ENCODE measurements around the gene RBMS1.
"Not testable (repeated sequence)": the region's sequence is repeated elsewhere in the genome, so short reads cannot be mapped to it uniquely, and the experiment has no call there.

RBMS1 gene

GRCh38 chr2:160376576-160376975 is 117.0 kb downstream of the RBMS1 start:
- DNase-seq: no peak

DNA sequence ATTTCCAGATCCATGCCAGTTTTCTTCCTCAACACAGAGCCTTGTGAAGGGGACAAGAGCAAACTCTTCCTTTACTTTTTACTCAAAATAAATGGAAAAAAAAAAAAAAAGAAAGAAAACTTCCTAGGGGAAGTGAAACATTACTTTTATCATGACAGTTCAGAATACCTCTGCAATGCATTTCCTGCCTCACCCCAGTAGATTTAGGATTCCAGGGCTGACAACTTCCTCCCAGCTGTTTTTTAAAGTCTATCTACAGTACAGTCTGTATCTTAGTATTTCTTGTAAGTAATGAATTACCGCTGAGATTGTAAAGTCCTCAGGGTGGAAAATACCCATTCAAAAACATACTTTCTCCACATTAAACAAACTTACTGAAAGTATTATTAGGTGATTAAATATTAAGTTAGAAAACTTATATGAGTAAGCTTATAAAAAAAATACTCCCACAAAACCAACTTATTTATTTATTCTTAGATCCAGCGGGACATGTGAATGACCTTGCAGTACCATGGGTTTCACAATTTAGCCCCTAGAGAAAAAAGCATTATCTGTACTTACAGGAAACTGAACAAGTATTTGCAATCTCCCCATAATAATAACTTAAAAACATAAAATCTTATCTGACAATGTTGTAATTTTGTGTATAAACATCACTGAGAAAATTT is 117.7 kb downstream of the RBMS1 start:
- no peak for DNase-seq

DNA sequence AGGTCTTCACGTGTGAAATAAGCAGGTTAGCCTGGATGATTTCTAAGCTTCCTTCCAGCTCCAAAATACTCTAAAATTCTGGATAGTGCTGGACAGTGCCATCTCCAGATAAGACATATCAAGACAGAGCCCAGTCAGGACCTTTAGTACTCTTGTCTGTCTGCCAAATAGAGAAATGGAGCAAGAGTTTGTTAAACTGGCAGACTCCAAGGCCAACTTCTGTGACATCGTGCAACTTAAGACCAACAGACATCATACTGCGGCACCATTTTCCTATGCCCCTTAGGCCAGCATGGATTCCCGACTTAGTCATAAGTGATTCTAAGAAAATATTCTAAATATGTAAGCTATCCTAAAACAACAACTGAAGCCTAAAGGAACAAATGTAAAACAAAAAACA is 118.6 kb downstream of the RBMS1 start:
- DNase-seq: no peak

DNA sequence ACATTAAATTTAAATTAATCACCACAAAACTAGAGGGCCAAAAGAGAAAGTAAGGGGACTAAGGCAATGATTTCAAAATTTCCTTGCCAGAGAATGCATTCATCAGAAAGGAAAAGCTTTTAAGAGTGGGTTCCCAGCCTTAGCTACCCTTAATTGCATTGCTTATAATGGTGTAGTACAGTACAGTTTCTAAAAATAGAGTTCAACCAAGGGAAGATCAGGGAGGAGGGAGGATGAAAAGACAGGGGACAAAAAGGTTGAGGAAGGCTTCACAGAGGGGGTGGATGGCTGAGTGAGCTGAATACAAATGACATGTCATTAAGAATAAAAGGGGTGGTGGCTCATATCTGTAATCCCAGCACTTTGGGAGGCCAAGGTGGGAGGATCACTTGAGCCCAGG is 119.9 kb downstream of the RBMS1 start:
- DNase-seq: no peak

DNA sequence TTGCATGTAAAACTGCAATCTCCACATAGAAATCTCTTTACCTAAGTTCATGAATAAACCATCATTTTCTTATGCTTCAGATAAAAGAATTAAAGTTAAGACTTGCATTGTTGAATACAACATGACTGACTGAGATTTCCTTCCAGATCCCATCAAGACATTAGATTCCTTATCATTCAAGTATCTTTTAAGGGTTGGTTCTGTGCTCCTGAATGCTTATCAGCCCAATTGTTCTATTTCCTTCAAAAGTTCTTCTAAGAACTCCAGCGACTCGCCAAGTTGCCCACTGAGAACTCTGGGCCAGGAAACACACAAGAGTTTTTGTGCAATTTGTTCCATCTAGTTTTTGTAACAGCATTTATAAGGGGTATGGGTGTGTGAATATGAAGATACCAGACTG is 120.3 kb downstream of the RBMS1 start:
- no peak for DNase-seq

GRCh38 chr2:160372585-160372984 is 121.0 kb downstream of the RBMS1 start:
- DNase-seq: no peak

GRCh38 chr2:160372010-160372356 is 121.6 kb downstream of the RBMS1 start:
- DNase-seq: no peak

DNA sequence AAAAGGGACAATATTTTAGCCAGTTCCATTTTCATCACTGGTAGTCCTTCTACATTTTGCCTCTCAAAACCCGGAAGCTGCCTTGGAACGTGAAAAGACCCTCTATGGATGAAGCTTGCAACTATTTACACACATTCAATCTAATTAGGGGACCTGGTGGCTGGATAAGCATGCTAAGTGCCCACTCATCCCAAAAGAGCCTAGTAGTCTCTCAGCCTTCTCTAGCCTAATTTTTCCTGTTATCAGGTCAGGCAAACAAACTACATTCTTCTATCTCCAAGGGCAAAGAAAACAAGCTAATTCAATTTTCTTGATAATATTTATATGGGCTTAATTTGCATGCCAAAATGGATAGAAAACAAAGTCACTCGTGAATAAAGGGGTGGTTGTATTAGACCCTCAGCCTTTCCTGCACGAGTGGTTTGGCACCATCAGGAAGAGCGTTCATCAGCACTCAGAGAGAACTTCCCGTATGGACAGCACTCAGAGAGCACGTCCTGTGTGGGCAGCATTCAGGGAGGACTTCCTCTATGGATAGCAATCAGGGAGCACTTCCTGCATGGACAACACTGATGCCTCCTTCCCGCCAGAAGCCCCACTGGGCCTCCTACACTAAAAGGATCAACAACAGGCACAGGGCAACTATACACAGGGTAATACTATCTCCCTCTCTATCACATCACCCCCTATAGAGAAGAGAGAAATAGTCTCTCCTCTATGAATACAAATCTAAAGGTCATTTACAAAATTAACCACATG is 122.2 kb downstream of the RBMS1 start:
- no peak for DNase-seq

DNA sequence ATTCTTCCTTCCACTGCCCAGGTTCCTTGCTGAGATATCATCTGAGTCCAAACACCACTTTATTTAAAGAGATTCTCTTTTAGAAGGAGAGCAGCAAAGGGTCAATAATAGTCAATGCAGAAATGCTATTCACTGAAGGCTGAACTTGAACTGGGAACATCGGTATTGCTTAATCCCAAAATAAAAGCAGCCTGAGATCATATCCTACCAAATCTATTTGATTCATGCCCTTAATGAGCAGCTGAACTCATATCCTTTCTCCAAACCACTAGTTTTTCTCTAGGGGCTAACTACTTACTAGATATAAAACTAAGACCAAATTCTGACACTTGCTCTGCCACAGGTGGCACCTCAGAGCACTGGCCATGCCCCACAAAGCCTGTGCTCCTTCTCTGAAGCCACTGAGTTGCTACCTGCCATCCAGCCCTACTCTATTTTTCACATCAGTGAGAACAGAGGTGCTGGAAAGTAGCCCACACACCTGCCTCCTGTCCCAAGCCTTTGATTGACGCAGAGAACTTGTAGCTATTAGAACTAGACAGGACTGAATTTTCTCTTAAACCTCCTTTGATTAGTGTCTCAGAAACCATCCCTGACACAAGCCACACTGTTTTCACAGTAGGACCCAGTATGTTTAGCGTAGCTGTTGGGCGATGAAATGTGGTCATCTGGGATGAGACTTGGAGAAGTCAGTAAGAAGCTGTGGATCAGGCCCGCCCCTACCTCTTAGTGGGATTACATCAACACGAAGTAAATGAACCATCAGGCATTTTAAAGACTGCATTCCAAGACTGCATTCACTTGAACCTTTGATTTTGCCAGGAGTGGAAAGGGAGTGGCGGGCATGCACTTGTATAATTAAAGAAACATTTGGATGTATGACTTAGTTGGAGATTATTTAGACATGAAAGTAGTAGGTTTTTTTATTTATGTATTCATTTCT is 124.3 kb downstream of the RBMS1 start:
- no peak for DNase-seq

DNA sequence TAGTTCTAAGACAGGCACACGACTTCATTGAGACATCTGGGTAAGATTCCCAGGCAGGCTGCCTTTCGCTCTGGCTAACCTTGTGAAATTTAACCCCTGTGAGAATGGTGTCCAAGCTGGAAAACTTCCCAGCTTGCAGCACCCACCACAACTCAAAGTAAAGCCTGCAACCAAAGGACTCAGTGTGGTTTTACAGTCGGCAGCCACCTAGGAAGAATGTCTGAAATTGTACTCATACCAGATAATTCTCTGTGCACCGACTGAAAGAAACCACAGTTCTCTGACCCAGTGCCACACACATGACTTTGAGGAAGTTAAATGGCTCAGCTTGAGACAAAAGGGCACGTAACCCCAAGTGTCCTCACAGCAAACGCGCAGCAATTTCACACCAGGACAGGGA is 125.7 kb downstream of the RBMS1 start:
- no peak for DNase-seq

DNA sequence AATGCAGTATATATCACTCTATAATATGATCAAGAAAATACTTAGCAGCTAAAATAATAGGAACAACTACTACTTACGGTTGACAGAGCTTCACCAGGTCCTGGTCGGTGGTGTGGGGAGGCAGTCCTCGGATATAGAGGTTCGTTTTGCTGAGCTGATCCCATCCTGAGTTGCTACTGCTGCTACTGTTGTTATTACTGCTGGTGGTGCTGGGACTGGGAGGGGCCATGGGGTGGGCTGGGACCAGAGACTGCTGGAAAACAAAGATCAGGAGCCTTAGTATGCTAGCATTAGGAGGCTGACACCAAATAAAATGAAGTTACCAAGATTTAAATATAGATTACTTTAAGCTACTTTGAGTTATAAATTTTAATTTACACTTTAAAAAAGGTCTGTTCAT is 126.5 kb downstream of the RBMS1 start:
- not testable (repeated sequence) for DNase-seq

GRCh38 chr2:160366474-160366873 is 127.1 kb downstream of the RBMS1 start:
- DNase-seq: no peak

DNA sequence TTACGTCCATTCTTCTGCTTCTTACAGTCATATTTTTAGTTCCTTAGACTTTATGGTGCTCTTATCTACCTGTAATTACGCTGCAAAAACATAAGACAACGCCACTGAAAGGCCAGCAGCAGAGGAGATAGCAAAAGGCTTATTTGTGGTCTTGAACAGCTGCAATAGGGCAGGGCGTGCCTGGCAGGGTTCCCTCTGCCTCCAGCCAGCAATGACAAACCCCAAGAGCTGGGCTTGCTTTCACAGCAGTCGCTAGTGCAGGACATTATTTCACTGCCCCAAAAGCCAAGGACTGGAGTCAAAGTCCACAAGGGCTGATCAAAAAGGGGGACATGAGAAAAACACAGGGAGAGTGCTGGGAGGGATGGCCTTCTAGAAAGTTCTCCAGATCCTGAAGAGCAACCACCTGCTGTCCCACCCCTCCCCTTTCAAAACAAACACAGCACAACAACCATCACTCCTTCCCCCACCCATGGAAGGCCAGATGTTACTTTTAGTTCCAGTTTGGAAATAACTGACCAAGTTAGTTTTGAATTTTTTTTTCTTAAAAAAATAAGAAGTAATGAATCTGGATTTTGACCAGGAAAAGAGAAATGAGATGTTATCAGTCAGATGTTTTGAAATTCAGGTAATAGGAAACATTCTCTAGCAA is 127.8 kb downstream of the RBMS1 start:
- DNase-seq: no peak

GRCh38 chr2:160364364-160364763 is 129.2 kb downstream of the RBMS1 start:
- no peak for DNase-seq

DNA sequence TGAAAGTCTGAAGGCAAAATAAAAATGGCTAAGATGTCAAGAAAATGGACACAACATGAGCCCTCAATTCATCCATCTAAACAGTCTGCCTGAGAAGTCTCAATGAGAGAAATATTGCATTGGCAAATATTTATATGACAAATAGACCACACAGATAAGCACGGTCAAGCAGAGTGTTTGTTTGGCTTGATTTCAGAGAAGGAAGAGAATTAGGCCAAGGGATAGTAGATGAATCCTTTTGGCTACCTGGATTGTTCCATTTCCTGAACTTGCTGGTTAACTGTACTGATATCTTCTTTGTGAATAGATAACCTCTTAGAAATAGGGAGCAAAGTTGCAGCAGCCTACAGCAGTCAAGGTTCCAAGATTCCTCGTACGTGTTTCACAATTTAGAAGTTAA is 129.6 kb downstream of the RBMS1 start:
- DNase-seq: no peak

DNA sequence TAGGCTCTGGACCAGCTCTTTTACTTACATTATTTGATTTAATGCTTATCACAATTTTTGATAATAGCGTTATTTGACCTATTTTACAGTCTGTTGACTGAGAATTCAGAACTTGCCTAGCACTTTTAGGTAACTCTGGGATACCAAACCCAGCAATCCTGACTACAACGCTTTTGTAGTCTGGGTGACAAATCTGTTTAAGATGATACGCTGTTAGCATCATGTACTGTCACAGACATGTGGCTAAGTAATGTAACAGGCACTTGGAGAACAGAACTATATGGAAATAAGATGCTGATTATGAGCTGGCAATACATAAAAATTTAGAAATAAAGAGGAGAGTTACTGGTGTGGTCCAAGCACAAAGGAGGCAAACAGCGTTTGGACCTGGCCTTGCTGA is 130.6 kb downstream of the RBMS1 start:
- no peak for DNase-seq

DNA sequence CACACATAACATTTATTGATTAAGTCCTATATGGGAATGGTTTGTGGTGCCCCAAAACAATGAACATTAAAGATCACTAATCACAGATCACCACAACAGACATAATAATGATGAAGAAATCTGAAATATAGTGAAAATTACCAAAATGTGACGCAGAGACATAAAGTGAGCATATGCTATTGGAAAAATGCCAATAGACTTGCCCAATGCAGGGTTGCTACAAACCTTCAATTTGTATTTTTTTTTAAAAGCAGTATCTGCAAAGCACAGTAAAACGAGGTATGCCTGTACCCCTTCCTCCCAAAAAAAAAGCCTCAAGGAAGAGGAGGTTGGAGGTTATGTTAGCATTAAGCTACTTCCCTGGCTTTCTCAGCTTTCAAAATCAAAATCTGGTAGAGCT is 131.1 kb downstream of the RBMS1 start:
- no peak for DNase-seq

DNA sequence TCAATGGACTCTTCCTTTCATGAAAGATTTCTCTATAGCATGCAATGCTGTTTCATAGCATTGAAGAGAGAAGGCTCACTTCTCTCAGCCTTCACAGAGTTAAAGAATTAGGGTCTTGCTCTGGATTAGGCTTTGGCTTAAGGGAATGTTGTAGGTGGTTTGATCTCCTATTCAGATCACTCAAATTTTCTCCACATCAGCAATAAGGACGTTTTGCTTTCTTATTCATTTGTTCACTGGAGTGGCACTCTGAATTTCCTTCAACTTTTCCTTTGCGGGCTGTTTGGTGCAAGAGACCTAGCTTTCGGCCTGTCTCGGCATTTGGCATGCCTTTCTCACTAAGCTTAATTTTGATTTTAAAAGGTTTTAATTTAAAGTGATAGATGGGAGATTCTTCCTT is 131.6 kb downstream of the RBMS1 start:
- no peak for DNase-seq

DNA sequence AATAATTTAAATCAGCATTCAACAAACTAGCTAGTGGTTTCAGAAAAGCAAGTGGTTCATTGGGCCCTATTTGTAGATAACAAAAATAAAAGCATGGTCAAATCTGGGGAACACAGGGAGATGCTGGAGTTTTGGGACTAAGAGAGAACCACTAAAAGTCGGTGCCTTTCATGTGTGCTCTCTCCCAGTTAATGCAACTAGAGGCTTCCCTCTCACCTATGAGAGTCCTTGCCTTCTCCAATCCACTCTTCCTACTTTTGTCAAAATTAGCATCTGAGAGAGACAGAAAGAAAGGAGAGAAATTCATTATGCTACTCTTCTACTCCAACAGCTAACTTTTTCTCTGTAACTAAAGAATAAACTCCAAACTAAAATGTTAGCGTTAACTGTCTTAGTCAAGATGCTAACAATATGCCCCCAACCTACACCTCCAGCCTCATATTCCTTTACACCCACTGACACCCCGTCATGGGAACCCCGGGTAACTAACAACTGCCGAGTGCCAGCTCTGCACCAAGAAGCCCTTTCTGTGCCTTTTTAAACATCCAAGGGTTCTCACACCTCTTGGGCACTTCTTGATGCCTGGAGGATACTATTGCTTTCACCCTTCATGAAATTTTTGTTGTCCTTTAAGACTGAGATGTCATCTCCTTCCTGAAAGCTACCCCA is 133.4 kb downstream of the RBMS1 start:
- no peak for DNase-seq

GRCh38 chr2:160358046-160358445 is 135.6 kb downstream of the RBMS1 start:
- no peak for DNase-seq

DNA sequence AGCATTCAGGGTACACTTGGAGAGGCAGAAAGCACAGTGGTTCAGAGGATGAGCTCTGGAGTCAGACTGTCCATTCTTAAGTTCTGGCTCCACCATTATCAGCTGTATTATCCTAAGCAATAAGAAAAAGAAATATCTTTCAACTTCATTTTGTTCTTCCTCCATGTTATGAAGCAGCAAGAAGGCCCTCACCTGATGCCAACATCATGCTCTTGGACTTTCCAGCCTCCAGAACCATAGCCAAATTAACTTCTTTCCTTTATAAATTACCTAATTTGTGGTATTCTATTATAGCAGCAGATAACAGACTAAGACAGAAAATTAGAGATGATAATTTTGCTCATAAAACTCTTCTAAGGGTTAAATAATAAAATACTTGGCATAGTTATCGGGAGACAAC is 137.1 kb downstream of the RBMS1 start:
- DNase-seq: no peak

GRCh38 chr2:160355080-160355479 is 138.5 kb downstream of the RBMS1 start:
- DNase-seq: no peak

DNA sequence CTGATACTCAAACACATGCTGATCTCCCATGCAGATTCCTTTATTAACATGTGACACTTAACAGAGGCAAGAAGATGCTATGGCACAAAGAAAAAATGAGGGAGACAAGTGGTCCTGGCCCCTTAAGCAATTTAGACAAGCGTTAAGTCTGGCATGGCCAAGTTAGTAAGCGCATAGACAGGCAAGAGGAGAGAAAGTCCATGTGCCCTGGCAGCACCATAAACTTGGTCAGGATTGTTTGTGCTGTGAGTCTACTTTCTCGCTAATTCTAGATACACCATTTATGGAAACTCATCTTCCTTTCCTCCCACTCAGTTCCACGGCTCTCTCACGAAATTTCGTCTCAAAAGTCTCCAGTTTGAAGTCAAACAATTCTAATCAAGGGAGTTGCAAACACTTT is 138.9 kb downstream of the RBMS1 start:
- DNase-seq: no peak

Measured in activated CD4-positive, alpha-beta T cell treated with anti-CD3 and anti-CD28 coated beads for 1 hour (primary cell).